ENCODE data around the gene CRIM1.
A peak's percentile ranks its signal among the peaks of the same experiment; 100 is the strongest.

CRIM1 gene

DNA sequence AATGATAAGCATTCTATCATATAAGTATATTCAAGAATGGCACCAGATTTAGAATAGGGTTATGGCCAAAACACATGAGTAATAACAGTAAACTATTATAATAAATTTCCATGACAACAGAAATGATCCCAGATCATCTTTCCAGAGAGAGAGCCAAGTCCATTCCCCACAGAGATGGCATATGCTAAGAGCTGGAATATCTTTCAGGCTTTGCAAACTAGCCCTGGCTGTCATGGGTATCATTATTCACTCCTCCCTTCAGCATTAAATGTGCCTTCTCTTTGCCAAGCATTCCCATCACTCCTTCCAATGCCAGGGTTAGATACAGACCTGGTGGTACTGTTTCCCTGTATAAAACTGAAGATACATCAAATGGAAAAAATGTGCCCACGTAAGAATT is 231.5 kb downstream of the CRIM1 start:
- DNase-seq, result no peak

DNA sequence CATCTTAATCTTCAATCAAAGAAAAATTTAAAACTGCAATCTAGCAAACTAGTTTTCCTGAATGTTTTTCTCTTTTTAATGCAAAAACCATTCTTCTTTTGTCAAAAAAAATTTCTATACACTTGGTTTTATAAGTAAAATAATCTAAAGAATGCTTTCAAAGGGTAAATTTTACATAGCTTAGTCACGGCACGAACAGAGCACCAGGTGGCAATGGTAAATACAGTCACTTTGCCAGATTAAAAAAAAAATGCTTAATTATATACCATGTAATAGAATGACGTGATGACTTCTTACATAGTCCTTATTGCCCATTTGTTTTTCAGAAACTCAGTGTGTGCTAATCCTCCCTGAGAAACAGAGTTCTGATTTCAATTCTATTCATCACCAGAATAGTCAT is 232.0 kb downstream of the CRIM1 start:
- DNase-seq, result no peak

DNA sequence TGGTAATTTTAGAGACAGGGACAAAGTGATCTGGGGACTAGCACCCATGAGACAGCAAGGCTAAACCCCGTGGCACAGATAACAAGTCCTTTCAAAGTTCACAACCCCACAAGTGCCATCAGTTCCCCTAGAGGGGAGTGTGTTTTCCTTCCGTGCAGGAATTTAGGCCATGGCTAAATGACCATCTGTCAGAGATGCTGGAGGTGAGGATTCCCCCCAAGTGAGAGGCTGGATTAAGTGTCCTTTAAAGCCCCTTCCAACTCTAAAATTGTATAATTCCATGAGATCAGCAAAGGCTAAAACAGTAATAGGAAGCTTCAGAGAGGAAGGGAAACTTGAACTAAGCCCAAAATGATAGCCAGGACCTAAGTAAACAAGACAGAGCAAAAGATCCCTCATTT is 233.7 kb downstream of the CRIM1 start:
- DNase-seq, result no peak

DNA sequence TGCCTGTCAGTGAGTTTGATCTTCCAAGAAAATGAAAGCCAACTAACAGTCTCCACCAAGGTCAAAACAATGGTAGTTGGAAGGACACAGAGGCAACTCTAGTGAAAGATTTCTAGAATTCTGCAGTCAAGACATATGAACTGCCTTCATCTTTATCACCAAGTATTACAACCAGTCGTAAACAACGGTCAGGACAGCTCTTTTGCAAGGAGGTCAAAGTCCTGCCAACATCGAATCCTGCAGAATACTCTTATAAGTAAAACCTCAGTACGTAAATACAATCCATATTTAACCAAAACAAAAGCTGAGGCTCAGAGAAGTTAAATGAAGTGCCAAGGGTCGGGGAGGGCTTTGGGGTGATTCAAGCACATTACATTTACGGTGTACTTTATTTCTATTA is 239.3 kb downstream of the CRIM1 start:
- DNase-seq, result no peak

DNA sequence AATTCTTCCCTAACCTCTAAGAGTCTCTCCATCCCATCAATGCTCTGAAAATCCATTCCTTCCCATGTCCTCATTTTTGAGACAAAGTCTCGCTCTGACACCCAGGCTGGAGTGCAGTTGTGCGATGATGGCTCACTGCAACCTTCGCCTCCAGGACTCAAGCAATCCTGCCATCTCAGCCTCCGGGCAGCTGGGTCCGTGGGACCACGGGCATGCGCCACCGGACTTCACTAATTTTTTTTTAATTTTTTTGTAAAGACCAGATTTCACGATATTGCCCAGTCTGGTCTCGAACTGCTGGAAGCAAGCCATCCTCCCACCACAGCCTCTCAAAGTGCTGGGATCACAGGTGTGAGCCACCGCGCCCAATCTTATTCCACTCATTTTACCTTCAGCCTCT is 240.8 kb downstream of the CRIM1 start:
- no peak for DNase-seq

DNA sequence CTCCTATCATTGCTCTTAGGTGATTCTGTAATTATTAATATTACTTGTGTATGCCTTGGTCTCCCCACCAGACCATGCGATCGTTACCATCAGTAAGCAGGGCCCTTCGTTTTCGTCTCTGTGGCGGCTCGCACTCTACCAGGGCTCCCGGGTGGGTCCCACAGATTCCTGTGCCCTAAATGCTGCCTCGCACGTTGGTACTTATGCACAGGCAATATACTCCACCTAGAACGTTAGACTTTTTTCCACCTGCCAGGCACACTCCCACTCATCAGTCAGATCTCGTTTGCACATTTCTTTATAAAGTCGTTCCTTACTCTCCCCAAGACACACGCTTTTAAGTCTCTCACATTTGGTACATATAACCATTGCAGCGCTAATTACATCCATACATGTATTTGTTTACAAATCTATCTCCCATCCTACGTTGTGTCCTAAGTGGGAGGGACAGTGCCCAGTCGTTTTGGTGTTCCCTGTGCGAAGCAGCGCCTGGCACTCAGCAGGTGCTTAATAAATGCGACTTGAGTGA is 241.5 kb downstream of the CRIM1 start:
- no peak for DNase-seq

DNA sequence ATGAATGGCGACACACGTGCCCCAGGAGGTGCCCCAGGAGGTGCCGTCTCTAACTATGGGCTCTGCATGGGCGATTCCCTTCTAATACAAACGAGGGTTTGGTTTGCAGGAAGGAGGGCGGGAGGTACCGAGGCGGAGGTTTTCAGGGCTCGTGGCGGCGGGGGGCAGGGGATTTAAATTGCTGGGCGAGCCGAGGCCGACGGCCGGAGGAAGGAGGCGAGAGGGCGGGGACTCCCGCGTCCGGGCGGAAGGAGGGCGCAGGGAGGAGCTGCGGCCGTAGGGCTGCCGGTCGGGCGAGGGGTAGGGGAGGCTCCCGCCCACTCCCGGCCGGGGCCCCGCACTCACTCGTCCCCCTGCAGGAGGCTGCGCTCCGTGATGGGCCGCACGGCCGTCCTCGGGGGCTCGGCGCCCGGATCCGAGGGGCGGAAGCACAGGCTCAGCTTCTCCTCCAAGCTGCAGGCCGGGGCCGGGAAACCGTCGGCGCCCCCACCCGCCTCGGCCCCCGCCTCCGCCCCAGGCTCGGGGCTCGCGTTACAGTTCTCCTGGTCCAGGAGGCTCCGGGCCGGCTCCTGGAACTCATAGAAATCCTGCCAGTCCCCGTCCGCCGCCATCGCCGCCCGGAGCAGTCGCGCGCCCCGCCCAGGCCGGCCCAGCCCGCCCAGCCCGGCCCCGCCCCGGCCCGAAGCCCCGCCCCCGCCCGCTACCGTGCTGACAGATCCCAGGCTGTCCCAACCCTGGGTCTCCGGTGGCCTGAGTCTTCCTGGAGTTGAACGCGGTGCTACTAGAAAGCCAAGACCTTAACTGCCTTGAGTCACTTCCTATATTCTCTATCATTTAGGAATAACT is 242.2 kb downstream of the CRIM1 start, which contains the start of gene FEZ2:
FEZ2 (minus strand) TSS at position 637 of the 846 bp plus-strand sequence; CDS start at position 611, 26 bp downstream.
- DNase-seq, result peak; percentile 62 to 68
